OCI-LY7 (cell line): ENCODE measurements around the gene C4orf51. TPM values are rescaled to one million over a fixed set of nuclear protein-coding genes. Genes with fewer than 3 reads are reported as not detected.

Experiments
- BruUV-seq: library from RNA; stranded (reverse); fragments of 400-500 nt; replicated peaks from 2 replicates; lab custom pipeline; 2021; lab: Mats Ljungman, UMichigan
- CTCF ChIA-PET: fragments of 300-600 bp; sonication (Branson Sonifier 250); formaldehyde crosslinking; loops from one replicate; lab custom pipeline; 2022; ENCODE audit warnings: antibody characterized with exemption; ENCODE audit not compliant: unreplicated experiment; lab: Charles Lee
- POLR2A ChIA-PET: fragments of 300-600 bp; sonication (Branson Sonifier 250); formaldehyde crosslinking; loops from one replicate; lab custom pipeline; 2022; ENCODE audit warnings: antibody characterized with exemption; lab: Charles Lee
- DNase-seq: peaks from one replicate; pipeline ENCODE4 v3.0.0-alpha.2; 2015; ENCODE audit warnings: low spot score
- H2AFZ ChIP-seq: fragments of 200-600 bp; sonication (generic), shearing (Covaris generic); 2 replicates; pipeline ENCODE4 v1.6.1; 2014; ENCODE audit warnings: mild to moderate bottlenecking, antibody characterized with exemption, low read length, moderate library complexity
- H3K27ac ChIP-seq: fragments of 200-600 bp; sonication (generic); 2 replicates; pipeline ENCODE4 v1.5.1; 2014; ENCODE audit warnings: mixed run types, low read depth, mild to moderate bottlenecking, moderate library complexity, low read length, inconsistent platforms; ENCODE audit not compliant: poor library complexity, severe bottlenecking
- H3K36me3 ChIP-seq: fragments of 200-600 bp; sonication (generic); 2 replicates; pipeline ENCODE4 v1.6.1; 2014; ENCODE audit warnings: mild to moderate bottlenecking, antibody characterized with exemption, low read length, moderate library complexity, mixed read lengths; ENCODE audit not compliant: insufficient read depth
- H3K4me1 ChIP-seq: fragments of 200-600 bp; sonication (generic); 2 replicates; pipeline ENCODE4 v1.5.1; 2014; ENCODE audit warnings: mild to moderate bottlenecking, low read length; ENCODE audit not compliant: insufficient read depth, poor library complexity, severe bottlenecking
- H3K4me2 ChIP-seq: fragments of 200-600 bp; sonication (generic); 2 replicates; pipeline ENCODE4 v1.6.1; 2014; ENCODE audit warnings: mild to moderate bottlenecking, low read length
- H3K4me3 ChIP-seq: fragments of 200-600 bp; sonication (generic); 2 replicates; pipeline ENCODE4 v1.5.1; 2014; ENCODE audit warnings: mild to moderate bottlenecking, low read depth, low read length; ENCODE audit not compliant: poor library complexity, severe bottlenecking
- H3K79me2 ChIP-seq: fragments of 200-600 bp; sonication (generic); 2 replicates; pipeline ENCODE4 v1.6.1; 2016; ENCODE audit warnings: low read depth, mild to moderate bottlenecking, low read length, moderate library complexity, mixed read lengths; ENCODE audit not compliant: insufficient read depth
- H3K9me2 ChIP-seq: fragments of 200-600 bp; sonication (generic); 2 replicates; pipeline ENCODE4 v1.6.1; 2016; ENCODE audit warnings: mild to moderate bottlenecking, low read length, mixed read lengths; ENCODE audit not compliant: insufficient read depth
- H3K9me3 ChIP-seq: fragments of 200-600 bp; sonication (generic); 2 replicates; pipeline ENCODE4 v1.6.1; 2014; ENCODE audit warnings: mild to moderate bottlenecking, mixed run types, low read length, mixed read lengths
- H4K20me1 ChIP-seq: fragments of 200-600 bp; sonication (generic); 2 replicates; pipeline ENCODE4 v1.6.1; 2014; ENCODE audit warnings: mild to moderate bottlenecking, antibody characterized with exemption, low read length, moderate library complexity, mixed read lengths; ENCODE audit not compliant: insufficient read depth
- EZH2phosphoT487 ChIP-seq: fragments of 200-600 bp; sonication (generic); IDR thresholded peaks from 2 replicates; pipeline ENCODE4 v1.6.1; 2018; ENCODE audit warnings: low read depth, borderline replicate concordance, mild to moderate bottlenecking, mixed run types, antibody characterized with exemption, low read length, moderate library complexity, mixed read lengths
- intact Hi-C: fragments of 100-400 bp; cut with micrococcal nuclease; formaldehyde crosslinking; loops from one replicate; pipeline ENCODE4 v1.10.0; 2022; ENCODE audit not compliant: unreplicated experiment
- total RNA-seq, 2 experiments: library from RNA; depleted of rRNA in 1 of 2; stranded (reverse); fragments of >200 nt in 1 of 2; shearing (Covaris generic) in 1 of 2; gene quantifications; 2 replicates each; pipeline ENCODE4 v1.2.3, GENCODE V29; 2014 to 2022
- TF ChIP-seq, protein P1 (sequence below): fragments of 200-600 bp; sonication (generic); conservative IDR thresholded peaks from 2 replicates; pipeline ENCODE4 v1.5.1; 2014; ENCODE audit warnings: mild to moderate bottlenecking, antibody characterized with exemption, low read length, moderate library complexity, mixed read lengths

C4orf51 gene
- total RNA-seq, 2 experiments from 2014 or later: not detected

DNA sequence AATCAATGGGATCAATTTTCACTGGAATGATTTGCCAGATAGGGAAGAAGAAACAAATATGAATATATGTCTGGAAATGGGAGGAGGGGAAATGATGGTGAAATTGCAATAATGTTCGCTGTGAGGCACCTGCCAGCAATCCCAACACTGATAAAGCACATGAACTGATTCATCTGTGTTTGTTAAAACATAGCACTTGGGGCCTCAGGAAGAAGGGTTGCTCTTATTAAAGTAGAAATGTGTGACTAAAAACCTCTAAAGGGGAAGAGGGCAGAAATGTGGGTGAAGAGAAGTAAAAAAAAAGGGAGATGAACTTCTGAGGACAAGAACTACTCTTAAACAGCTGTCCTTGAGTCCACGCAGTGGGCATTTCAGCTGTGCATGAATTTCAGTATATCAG lies 101.4 kb downstream of the C4orf51 start:
- H3K36me3 ChIP-seq: peaks cover 74% of the 10 kb centered on the region
- no peak overlapping the region for H3K4me3 ChIP-seq
- BruUV-seq: no TSS peak
- H3K79me2 ChIP-seq: no peaks in the 10 kb centered on the region
- no peak overlapping the region for H3K27ac ChIP-seq
- no peak for DNase-seq
- H4K20me1 ChIP-seq: no peaks in the 10 kb centered on the region
- H3K4me1 ChIP-seq: no peaks in the 10 kb centered on the region
- TF ChIP-seq, protein P1, sequence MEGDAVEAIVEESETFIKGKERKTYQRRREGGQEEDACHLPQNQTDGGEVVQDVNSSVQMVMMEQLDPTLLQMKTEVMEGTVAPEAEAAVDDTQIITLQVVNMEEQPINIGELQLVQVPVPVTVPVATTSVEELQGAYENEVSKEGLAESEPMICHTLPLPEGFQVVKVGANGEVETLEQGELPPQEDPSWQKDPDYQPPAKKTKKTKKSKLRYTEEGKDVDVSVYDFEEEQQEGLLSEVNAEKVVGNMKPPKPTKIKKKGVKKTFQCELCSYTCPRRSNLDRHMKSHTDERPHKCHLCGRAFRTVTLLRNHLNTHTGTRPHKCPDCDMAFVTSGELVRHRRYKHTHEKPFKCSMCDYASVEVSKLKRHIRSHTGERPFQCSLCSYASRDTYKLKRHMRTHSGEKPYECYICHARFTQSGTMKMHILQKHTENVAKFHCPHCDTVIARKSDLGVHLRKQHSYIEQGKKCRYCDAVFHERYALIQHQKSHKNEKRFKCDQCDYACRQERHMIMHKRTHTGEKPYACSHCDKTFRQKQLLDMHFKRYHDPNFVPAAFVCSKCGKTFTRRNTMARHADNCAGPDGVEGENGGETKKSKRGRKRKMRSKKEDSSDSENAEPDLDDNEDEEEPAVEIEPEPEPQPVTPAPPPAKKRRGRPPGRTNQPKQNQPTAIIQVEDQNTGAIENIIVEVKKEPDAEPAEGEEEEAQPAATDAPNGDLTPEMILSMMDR: no peak
- TF ChIP-seq EZH2phosphoT487: no peak
- no peaks in the 10 kb centered on the region for H3K9me2 ChIP-seq
- CTCF ChIA-PET: interaction anchor here (0.5 kb wide), 1 partner anchor 16 kb away, joined by 3 read pairs; no protein-coding TSS in a partner anchor
- H3K9me3 ChIP-seq: no peaks in the 10 kb centered on the region
- intact Hi-C loops: no loop called here
- H2AFZ ChIP-seq: no peak overlapping the region
- no peak overlapping the region for H3K4me2 ChIP-seq
- POLR2A ChIA-PET: no interaction called here

Other genes with a start within 250 kb of the C4orf51 start
- gene SMAD1, start 198.3 kb upstream of the C4orf51 start, total RNA-seq (2014; rRNA removed; shearing (Covaris generic)): 56.4 and 60.9 TPM in 2 replicates
- gene SMAD1, start 198.3 kb upstream of the C4orf51 start, total RNA-seq (2022): 39.9 and 57.4 TPM in 2 replicates
- gene MMAA, start 60.8 kb upstream of the C4orf51 start, total RNA-seq (2014; rRNA removed; shearing (Covaris generic)): 1.6 and 2.5 TPM in 2 replicates
- gene MMAA, start 60.8 kb upstream of the C4orf51 start, total RNA-seq (2022): 4.3 and 5.4 TPM in 2 replicates